ENCODE results near the gene ZNF544. TPM values are rescaled to one million over a fixed set of nuclear protein-coding genes. Genes with fewer than 3 reads are reported as not detected.

The ZNF544 gene
- total RNA-seq, 4 donors from 2014 or later, result 19.1 to 53.4 (median 36.0) TPM

DNA sequence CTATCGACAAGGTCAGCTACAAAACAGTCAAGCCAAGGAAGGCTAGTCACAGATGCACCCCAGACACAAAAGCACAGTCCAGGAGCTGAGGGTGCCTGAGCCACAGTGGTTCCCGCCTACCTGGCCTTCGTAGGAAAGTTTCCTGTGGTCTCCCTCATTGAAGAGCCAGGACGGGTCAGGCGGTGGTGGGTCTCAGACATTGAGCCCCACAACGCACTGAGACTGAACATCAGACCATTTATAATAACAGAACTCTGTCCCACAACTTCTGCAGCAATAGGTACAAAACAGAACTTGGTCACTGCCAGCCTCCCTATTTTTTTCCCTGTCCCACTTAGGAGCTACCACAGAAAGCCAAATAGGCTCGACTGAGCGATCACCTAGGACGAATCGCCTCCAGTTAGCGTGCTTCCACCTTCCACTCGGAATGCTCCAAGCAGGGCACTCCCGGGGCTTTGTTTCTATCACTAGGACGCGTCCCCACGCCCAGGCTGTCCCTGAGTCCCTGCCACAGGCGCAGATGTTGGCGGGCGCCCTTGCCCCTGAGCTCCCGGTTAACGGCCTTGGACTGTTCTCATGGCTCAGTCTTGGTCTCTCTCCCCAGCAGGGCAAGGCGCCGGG, 640 bp upstream of the ZNF544 start:
- Histone ChIP-seq H3K4me1 (peaks cover 6 to 21% (median 15%) of the 10 kb centered on the region in 3 donors), H3K27me3 (no peaks in the 10 kb centered on the region), H3K27ac (peak overlapping the region; percentile 86 to 89 (median 87)), H3K4me3 (peak overlapping the region; percentile 60 to 88 (median 74)), H3K36me3 (peaks cover 6 to 37% (median 12%) of the 10 kb centered on the region in 3 donors), H3K9me3 (peaks cover 0 to 69% (median 19%) of the 10 kb centered on the region in 3 donors)
- TF ChIP-seq CTCF (IDR thresholded peaks at IDR 0.05) (no peak), POLR2A (IDR thresholded peaks at IDR 0.05) (no peak)
- DNase-seq, result no peak
- 13 to 16% methylated on average over 10 to 15 of the region's 23 CpGs for WGBS, 2 donors
- intact Hi-C loops (cut with DNase I), result no loop called here

GRCh38 chr19:58229255-58229639, 533 bp downstream of the ZNF544 start:
- Histone ChIP-seq H3K9me3 (peaks cover 0 to 68% (median 15%) of the 10 kb centered on the region in 3 donors), H3K36me3 (peaks cover 6 to 49% (median 12%) of the 10 kb centered on the region in 3 donors), H3K27ac (peak overlapping the region; percentile 86 to 89 (median 87)), H3K4me3 (peak overlapping the region; percentile 60 to 88 (median 74)), H3K4me1 (peaks cover 6 to 21% (median 15%) of the 10 kb centered on the region in 3 donors), H3K27me3 (no peaks in the 10 kb centered on the region)
- no peak for DNase-seq
- intact Hi-C loops (cut with DNase I), result no loop called here
- 25 to 30% methylated on average over 2 to 10 of the region's 13 CpGs for WGBS, 2 donors
- TF ChIP-seq POLR2A (IDR thresholded peaks at IDR 0.05) (no peak), CTCF (IDR thresholded peaks at IDR 0.05) (peak in 1 of 6 experiments; percentile 28)

- DNase-seq, result no peak
- no peak overlapping the region for H3K27ac ChIP-seq
- no peak overlapping the region for H3K4me3 ChIP-seq
- no peaks in the 10 kb centered on the region for H3K4me1 ChIP-seq
- peaks cover 0 to 98% (median 76%) of the 10 kb centered on the region in 3 donors for H3K9me3 ChIP-seq
- H3K27me3 ChIP-seq, result no peaks in the 10 kb centered on the region
- TF ChIP-seq POLR2A (IDR thresholded peaks at IDR 0.05), result no peak
- TF ChIP-seq CTCF (IDR thresholded peaks at IDR 0.05), result no peak
- intact Hi-C loops (cut with DNase I), result no loop called here
- peaks cover 16 to 100% (median 31%) of the 10 kb centered on the region in 3 donors for H3K36me3 ChIP-seq
- 100% methylated on average over 6 to 10 of the region's 10 CpGs for WGBS, 2 donors
These were observed 8.6 kb downstream of the ZNF544 start for GRCh38 chr19:58237324-58237723.

- intact Hi-C loops (cut with DNase I), result no loop called here
- no peak for TF ChIP-seq POLR2A (IDR thresholded peaks at IDR 0.05)
- TF ChIP-seq CTCF (IDR thresholded peaks at IDR 0.05), result no peak
- H3K36me3 ChIP-seq, result peaks cover 49 to 100% (median 49%) of the 10 kb centered on the region in 3 donors
These were observed 14.6 kb downstream of the ZNF544 start for GRCh38 chr19:58243351-58243750.

DNA sequence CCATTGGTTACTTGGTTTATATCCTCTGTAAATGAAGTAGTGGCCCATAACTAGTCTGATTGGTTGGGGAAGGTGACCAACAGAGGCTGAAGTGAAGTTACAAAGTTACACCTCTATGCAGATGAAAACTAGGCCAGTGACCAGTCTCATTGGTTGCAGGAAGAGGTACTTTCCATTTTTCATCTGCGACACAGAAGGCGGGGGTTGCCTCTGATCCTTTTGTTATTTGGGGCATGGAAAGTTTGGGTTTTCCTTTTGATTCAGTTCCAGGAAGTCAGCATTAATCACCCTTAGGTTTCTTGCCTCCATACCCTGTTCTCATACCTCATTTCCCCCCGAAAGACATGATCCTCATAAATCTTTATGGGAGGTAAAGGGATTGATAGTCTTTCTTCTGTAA, 20.2 kb downstream of the ZNF544 start:
- peaks cover 25 to 100% (median 100%) of the 10 kb centered on the region in 3 donors for H3K9me3 ChIP-seq
- H3K4me1 ChIP-seq, result no peaks in the 10 kb centered on the region
- H3K27ac ChIP-seq, result no peak overlapping the region
- TF ChIP-seq CTCF (IDR thresholded peaks at IDR 0.05) (no peak), POLR2A (IDR thresholded peaks at IDR 0.05) (no peak)
- no peaks in the 10 kb centered on the region for H3K27me3 ChIP-seq
- peak overlapping the region in 1 of 4 donors; percentile 1 for H3K4me3 ChIP-seq
- 82 to 100% methylated on average over 2 to 3 of the region's 3 CpGs for WGBS, 2 donors
- peaks cover 56 to 100% (median 61%) of the 10 kb centered on the region in 3 donors for H3K36me3 ChIP-seq
- no peak for DNase-seq
- intact Hi-C loops (cut with DNase I), result no loop called here

More at GRCh38 chr19:58243351-58243750, 14.6 kb downstream of the ZNF544 start:
- Histone ChIP-seq H3K9me3 (peaks cover 16 to 100% (median 97%) of the 10 kb centered on the region in 3 donors), H3K4me1 (no peaks in the 10 kb centered on the region), H3K4me3 (peak overlapping the region in 1 of 4 donors; percentile 0), H3K27me3 (no peaks in the 10 kb centered on the region), H3K27ac (no peak overlapping the region)
- WGBS, 2 donors, result 95 to 96% methylated on average over 5 to 6 of the region's 6 CpGs
- no peak for DNase-seq
